ENCODE results near the gene AUP1. TPM values are rescaled to one million over a fixed set of nuclear protein-coding genes. Genes with fewer than 3 reads are reported as not detected.

The AUP1 gene
- total and polyA plus RNA-seq, 2 experiments from 2014 or later = 98.7 to 105 TPM

DNA sequence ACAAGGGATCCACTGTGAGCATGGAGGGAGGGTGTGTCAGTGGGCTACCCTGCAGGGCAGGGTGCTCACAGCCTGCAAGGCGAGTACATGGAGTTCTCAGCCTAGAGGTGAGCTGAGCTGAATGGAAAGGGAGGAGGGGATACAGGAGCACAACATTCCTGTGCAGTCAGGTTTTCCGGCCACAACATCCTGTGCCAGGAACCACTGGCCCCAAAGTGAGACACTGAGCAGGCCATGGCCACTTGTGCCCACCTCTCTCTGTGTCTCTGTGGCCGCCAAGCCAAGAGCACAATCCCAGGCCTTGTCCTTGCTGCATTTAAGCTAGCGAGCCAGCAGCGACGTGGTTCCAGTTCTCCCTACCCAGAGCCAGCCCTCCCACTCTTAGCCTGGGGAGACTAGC lies 31.1 kb upstream of the AUP1 start (continued):
- TF ChIP-seq, protein P1, sequence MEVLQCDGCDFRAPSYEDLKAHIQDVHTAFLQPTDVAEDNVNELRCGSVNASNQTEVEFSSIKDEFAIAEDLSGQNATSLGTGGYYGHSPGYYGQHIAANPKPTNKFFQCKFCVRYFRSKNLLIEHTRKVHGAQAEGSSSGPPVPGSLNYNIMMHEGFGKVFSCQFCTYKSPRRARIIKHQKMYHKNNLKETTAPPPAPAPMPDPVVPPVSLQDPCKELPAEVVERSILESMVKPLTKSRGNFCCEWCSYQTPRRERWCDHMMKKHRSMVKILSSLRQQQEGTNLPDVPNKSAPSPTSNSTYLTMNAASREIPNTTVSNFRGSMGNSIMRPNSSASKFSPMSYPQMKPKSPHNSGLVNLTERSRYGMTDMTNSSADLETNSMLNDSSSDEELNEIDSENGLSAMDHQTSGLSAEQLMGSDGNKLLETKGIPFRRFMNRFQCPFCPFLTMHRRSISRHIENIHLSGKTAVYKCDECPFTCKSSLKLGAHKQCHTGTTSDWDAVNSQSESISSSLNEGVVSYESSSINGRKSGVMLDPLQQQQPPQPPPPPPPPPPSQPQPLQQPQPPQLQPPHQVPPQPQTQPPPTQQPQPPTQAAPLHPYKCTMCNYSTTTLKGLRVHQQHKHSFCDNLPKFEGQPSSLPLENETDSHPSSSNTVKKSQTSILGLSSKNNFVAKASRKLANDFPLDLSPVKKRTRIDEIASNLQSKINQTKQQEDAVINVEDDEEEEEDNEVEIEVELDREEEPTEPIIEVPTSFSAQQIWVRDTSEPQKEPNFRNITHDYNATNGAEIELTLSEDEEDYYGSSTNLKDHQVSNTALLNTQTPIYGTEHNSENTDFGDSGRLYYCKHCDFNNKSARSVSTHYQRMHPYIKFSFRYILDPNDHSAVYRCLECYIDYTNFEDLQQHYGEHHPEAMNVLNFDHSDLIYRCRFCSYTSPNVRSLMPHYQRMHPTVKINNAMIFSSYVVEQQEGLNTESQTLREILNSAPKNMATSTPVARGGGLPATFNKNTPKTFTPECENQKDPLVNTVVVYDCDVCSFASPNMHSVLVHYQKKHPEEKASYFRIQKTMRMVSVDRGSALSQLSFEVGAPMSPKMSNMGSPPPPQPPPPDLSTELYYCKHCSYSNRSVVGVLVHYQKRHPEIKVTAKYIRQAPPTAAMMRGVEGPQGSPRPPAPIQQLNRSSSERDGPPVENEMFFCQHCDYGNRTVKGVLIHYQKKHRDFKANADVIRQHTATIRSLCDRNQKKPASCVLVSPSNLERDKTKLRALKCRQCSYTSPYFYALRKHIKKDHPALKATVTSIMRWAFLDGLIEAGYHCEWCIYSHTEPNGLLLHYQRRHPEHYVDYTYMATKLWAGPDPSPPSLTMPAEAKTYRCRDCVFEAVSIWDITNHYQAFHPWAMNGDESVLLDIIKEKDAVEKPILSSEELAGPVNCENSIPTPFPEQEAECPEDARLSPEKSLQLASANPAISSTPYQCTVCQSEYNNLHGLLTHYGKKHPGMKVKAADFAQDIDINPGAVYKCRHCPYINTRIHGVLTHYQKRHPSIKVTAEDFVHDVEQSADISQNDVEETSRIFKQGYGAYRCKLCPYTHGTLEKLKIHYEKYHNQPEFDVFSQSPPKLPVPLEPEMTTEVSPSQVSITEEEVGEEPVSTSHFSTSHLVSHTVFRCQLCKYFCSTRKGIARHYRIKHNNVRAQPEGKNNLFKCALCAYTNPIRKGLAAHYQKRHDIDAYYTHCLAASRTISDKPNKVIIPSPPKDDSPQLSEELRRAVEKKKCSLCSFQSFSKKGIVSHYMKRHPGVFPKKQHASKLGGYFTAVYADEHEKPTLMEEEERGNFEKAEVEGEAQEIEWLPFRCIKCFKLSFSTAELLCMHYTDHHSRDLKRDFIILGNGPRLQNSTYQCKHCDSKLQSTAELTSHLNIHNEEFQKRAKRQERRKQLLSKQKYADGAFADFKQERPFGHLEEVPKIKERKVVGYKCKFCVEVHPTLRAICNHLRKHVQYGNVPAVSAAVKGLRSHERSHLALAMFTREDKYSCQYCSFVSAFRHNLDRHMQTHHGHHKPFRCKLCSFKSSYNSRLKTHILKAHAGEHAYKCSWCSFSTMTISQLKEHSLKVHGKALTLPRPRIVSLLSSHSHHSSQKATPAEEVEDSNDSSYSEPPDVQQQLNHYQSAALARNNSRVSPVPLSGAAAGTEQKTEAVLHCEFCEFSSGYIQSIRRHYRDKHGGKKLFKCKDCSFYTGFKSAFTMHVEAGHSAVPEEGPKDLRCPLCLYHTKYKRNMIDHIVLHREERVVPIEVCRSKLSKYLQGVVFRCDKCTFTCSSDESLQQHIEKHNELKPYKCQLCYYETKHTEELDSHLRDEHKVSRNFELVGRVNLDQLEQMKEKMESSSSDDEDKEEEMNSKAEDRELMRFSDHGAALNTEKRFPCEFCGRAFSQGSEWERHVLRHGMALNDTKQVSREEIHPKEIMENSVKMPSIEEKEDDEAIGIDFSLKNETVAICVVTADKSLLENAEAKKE (CRISPR knock-in tag; IDR thresholded peaks at IDR 0.05) = no peak
- TF ChIP-seq NANOG (IDR thresholded peaks at IDR 0.05; ENCODE audit: borderline replicate concordance) = no peak
- TF ChIP-seq JUNB (IDR thresholded peaks at IDR 0.05; ENCODE audit: unreplicated experiment) = no peak

DNA sequence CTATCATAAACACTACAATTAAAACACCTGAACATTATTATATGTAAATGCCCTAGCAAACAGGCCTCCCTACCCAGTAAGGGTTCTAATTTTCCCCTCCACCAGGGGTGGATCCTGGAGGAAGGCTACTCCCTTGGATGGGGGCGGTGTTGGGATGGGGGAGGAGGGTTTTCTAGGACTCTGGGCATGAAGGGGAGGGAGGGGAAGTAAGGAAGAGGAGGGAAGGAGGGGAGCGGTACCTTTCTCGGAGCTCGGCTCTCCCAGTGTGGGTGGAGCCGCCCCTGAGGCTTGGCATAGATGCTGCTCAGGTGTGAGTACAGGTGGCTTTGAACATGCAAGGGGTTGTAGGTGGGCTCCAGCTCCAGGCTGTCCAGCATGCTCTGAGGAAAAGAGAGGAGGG lies 30.4 kb upstream of the AUP1 start:
- H3K4me1 Mint-ChIP-seq = peaks cover 19% of the 10 kb centered on the region
- Histone ChIP-seq H4K20me1 (replicated peaks; ENCODE audit: insufficient read depth) (no peaks in the 10 kb centered on the region), H3K4me2 (peak overlapping the region; percentile 36; the same call in 1 of the 2 replicates), H3K27ac (ENCODE audit: low read depth) (no peak overlapping the region), H3K36me3 (ENCODE audit: insufficient read depth) (no peaks in the 10 kb centered on the region), H3K27me3 (ENCODE audit: insufficient read depth) (peaks cover 52% of the 10 kb centered on the region), H3F3A (replicated peaks; ENCODE audit: low read depth) (no peaks in the 10 kb centered on the region), H3K9me2 (ENCODE audit: insufficient read depth) (no peaks in the 10 kb centered on the region), H3K4me3 (no peak overlapping the region), H2AFZ (no peak overlapping the region), H3K4me1 (ENCODE audit: insufficient read depth) (peaks cover 10% of the 10 kb centered on the region), H3K79me2 (replicated peaks; ENCODE audit: insufficient read depth) (no peaks in the 10 kb centered on the region)
- no peaks in the 10 kb centered on the region for H3K9me3 Mint-ChIP-seq
- ATAC-seq (peak; percentile 61), DNase-seq (ENCODE audit: low spot score) (peak; percentile 65)
- no peak for TF ChIP-seq STAT1 (IDR thresholded peaks at IDR 0.05; ENCODE audit: unreplicated experiment)
- no peak for TF ChIP-seq EZH2phosphoT487 (IDR thresholded peaks at IDR 0.05; ENCODE audit: unreplicated experiment)
- TF ChIP-seq, protein P2, sequence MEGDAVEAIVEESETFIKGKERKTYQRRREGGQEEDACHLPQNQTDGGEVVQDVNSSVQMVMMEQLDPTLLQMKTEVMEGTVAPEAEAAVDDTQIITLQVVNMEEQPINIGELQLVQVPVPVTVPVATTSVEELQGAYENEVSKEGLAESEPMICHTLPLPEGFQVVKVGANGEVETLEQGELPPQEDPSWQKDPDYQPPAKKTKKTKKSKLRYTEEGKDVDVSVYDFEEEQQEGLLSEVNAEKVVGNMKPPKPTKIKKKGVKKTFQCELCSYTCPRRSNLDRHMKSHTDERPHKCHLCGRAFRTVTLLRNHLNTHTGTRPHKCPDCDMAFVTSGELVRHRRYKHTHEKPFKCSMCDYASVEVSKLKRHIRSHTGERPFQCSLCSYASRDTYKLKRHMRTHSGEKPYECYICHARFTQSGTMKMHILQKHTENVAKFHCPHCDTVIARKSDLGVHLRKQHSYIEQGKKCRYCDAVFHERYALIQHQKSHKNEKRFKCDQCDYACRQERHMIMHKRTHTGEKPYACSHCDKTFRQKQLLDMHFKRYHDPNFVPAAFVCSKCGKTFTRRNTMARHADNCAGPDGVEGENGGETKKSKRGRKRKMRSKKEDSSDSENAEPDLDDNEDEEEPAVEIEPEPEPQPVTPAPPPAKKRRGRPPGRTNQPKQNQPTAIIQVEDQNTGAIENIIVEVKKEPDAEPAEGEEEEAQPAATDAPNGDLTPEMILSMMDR (conservative IDR thresholded peaks at IDR 0.05; ENCODE audit: low read depth in 2 of 2) = 0 out of 4 replicates have a peak, but pooled peaks of 1 of the 2 experiments have one; percentile 3
- H3K36me3 Mint-ChIP-seq (ENCODE audit: low read depth) = no peaks in the 10 kb centered on the region
- H3K4me3 Mint-ChIP-seq = peak overlapping the region; percentile 18; the same call in 1 of the 3 replicates
- no peak overlapping the region for H3K27ac Mint-ChIP-seq
- peaks cover 45% of the 10 kb centered on the region for H3K27me3 Mint-ChIP-seq (ENCODE audit: insufficient read depth, low read depth, poor library complexity)
